WTC11 (cell line): ENCODE measurements around the gene CHST11. TPM values are rescaled to one million over a fixed set of nuclear protein-coding genes. Genes with fewer than 3 reads are reported as not detected.

Experiments
- ATAC-seq: fragments of 200-7000 bp; cut with Tn5 transposase; 2 replicates; pipeline ENCODE4 v1.10.0; 2021; ENCODE audit warnings: mild to moderate bottlenecking, moderate library complexity
- CTCF ChIA-PET: fragments of 300-600 bp; sonication (Branson Sonifier 250); formaldehyde crosslinking; loops from one replicate; lab custom pipeline; 2021; ENCODE audit warnings: antibody characterized with exemption; lab: Charles Lee
- POLR2A ChIA-PET: fragments of 350-600 bp; sonication (Branson Sonifier 250); formaldehyde crosslinking; loops from one replicate; lab custom pipeline; 2021; ENCODE audit warnings: antibody characterized with exemption; lab: Charles Lee
- DNase-seq: peaks from one replicate; pipeline ENCODE4 v3.0.0; 2021; ENCODE audit warnings: low spot score
- H3K27ac Mint-ChIP-seq: 2 replicates; pipeline ENCODE4 v1.8.0; 2021; ENCODE audit warnings: mixed read lengths
- H3K27me3 Mint-ChIP-seq: 2 replicates; pipeline ENCODE4 v1.8.0; 2021; ENCODE audit warnings: low read depth, mild to moderate bottlenecking, moderate library complexity, mixed read lengths
- H3K36me3 Mint-ChIP-seq: 2 replicates; pipeline ENCODE4 v1.8.0; 2021; ENCODE audit warnings: mixed read lengths
- H3K4me1 Mint-ChIP-seq: 2 replicates; pipeline ENCODE4 v1.8.0; 2022; ENCODE audit warnings: mixed read lengths
- H3K4me3 Mint-ChIP-seq: 2 replicates; pipeline ENCODE4 v1.8.0; 2021; ENCODE audit warnings: mild to moderate bottlenecking, moderate library complexity, mixed read lengths
- H3K9me3 Mint-ChIP-seq: 2 replicates; pipeline ENCODE4 v1.8.0; 2021; ENCODE audit warnings: mixed read lengths
- AR ChIP-seq: fragments of 250-450 bp; sonication (Bioruptor Pico); IDR thresholded peaks from 2 replicates; pipeline ENCODE4 v1.9.0; 2021; ENCODE audit warnings: mild to moderate bottlenecking
- ATF2 ChIP-seq: sonication (generic); formaldehyde crosslinking; IDR thresholded peaks from 2 replicates; pipeline ENCODE4 v1.8.1; 2022; ENCODE audit warnings: low read depth, missing genetic modification reagents, borderline replicate concordance
- ATF3 ChIP-seq: sonication (generic); formaldehyde crosslinking; conservative IDR thresholded peaks from 2 replicates; pipeline ENCODE4 v1.8.1; 2022; ENCODE audit warnings: mild to moderate bottlenecking, missing genetic modification reagents
- CBFB ChIP-seq: sonication (generic); formaldehyde crosslinking; IDR thresholded peaks from 2 replicates; pipeline ENCODE4 v1.8.1; 2022; ENCODE audit warnings: mild to moderate bottlenecking, low read depth, missing genetic modification reagents
- ESRRA ChIP-seq: sonication (generic); formaldehyde crosslinking; IDR thresholded peaks from 2 replicates; pipeline ENCODE4 v1.8.1; 2022; ENCODE audit warnings: mild to moderate bottlenecking, missing genetic modification reagents, borderline replicate concordance
- ETV6 ChIP-seq: sonication (generic); formaldehyde crosslinking; IDR thresholded peaks from 2 replicates; pipeline ENCODE4 v1.8.1; 2022; ENCODE audit warnings: mild to moderate bottlenecking, missing genetic modification reagents
- GABPB1 ChIP-seq: sonication (generic); formaldehyde crosslinking; IDR thresholded peaks from 2 replicates; pipeline ENCODE4 v1.8.1; 2023; ENCODE audit warnings: mild to moderate bottlenecking, missing genetic modification reagents
- GRHL2 ChIP-seq: fragments of 250-450 bp; sonication (Bioruptor Pico); IDR thresholded peaks from 2 replicates; pipeline ENCODE4 v1.8.0; 2022; ENCODE audit warnings: mild to moderate bottlenecking, moderate library complexity; ENCODE audit not compliant: insufficient replicate concordance, severe bottlenecking
- GTF2I ChIP-seq: fragments of 250-450 bp; sonication (Bioruptor Pico); conservative IDR thresholded peaks from 2 replicates; pipeline ENCODE4 v1.4.0; 2021; ENCODE audit warnings: mild to moderate bottlenecking
- HMGXB4 ChIP-seq: sonication (generic); formaldehyde crosslinking; IDR thresholded peaks from 2 replicates; pipeline ENCODE4 v1.8.1; 2023; ENCODE audit warnings: mild to moderate bottlenecking, moderate library complexity, missing genetic modification reagents
- KAT7 ChIP-seq: sonication (generic); formaldehyde crosslinking; IDR thresholded peaks from 2 replicates; pipeline ENCODE4 v1.8.1; 2023; ENCODE audit warnings: missing genetic modification reagents, mild to moderate bottlenecking, borderline replicate concordance
- MLX ChIP-seq: sonication (generic); formaldehyde crosslinking; IDR thresholded peaks from 2 replicates; pipeline ENCODE4 v1.8.1; 2023; ENCODE audit warnings: mild to moderate bottlenecking, missing genetic modification reagents, moderate library complexity
- NFE2L1 ChIP-seq: sonication (generic); formaldehyde crosslinking; IDR thresholded peaks from 2 replicates; pipeline ENCODE4 v1.8.1; 2023; ENCODE audit warnings: missing genetic modification reagents
- NR1H2 ChIP-seq: sonication (generic); formaldehyde crosslinking; IDR thresholded peaks from 2 replicates; pipeline ENCODE4 v1.9.0; 2021; ENCODE audit warnings: mild to moderate bottlenecking, moderate library complexity, missing genetic modification reagents
- NR3C1 ChIP-seq: sonication (generic); formaldehyde crosslinking; conservative IDR thresholded peaks from 2 replicates; pipeline ENCODE4 v1.8.1; 2023; ENCODE audit warnings: low read depth, mild to moderate bottlenecking, missing genetic modification reagents
- USF2 ChIP-seq: sonication (generic); formaldehyde crosslinking; IDR thresholded peaks from 2 replicates; pipeline ENCODE4 v1.8.1; 2023; ENCODE audit warnings: mild to moderate bottlenecking, missing genetic modification reagents, moderate library complexity
- ZBTB21 ChIP-seq: sonication (generic); formaldehyde crosslinking; IDR thresholded peaks from 2 replicates; pipeline ENCODE4 v1.8.1; 2023; ENCODE audit warnings: mild to moderate bottlenecking, missing genetic modification reagents, borderline replicate concordance
- ZNF263 ChIP-seq: sonication (generic); formaldehyde crosslinking; IDR thresholded peaks from 2 replicates; pipeline ENCODE4 v1.8.1; 2022; ENCODE audit warnings: low read depth, mild to moderate bottlenecking, moderate library complexity, missing genetic modification reagents
- ZNF317 ChIP-seq: sonication (generic); formaldehyde crosslinking; IDR thresholded peaks from 2 replicates; pipeline ENCODE4 v1.8.1; 2023; ENCODE audit warnings: low read depth, mild to moderate bottlenecking, moderate library complexity, missing genetic modification reagents, borderline replicate concordance
- ZNF423 ChIP-seq: fragments of 250-450 bp; sonication (Bioruptor Pico); IDR thresholded peaks from 2 replicates; pipeline ENCODE4 v2.1.2; 2022; ENCODE audit warnings: mild to moderate bottlenecking, moderate library complexity
- ZNF425 ChIP-seq: fragments of 250-450 bp; sonication (Bioruptor Pico); conservative IDR thresholded peaks from 2 replicates; pipeline ENCODE4 v1.9.0; 2021; ENCODE audit warnings: mild to moderate bottlenecking
- ZNF671 ChIP-seq: fragments of 250-450 bp; sonication (Bioruptor Pico); IDR thresholded peaks from 2 replicates; pipeline ENCODE4 v1.8.0; 2021; ENCODE audit warnings: mild to moderate bottlenecking
- total RNA-seq: library from RNA; stranded (reverse); gene quantifications from 3 replicates; pipeline ENCODE4 v1.2.3, GENCODE V29; 2021

Gene CHST11
- total RNA-seq, 1 experiment from 2014 or later, result 24.2 TPM

- no peaks in the 10 kb centered on the region for H3K27me3 Mint-ChIP-seq
- TF ChIP-seq ETV6 (CRISPR knock-in tag), result no peak
- no peak for TF ChIP-seq CBFB (CRISPR knock-in tag)
- TF ChIP-seq ZNF423, result peak; percentile 99
- TF ChIP-seq, all 79 proteins: peak for 1
- ChIA-PET CTCF (interaction anchor here (0.9 to 1.4 kb wide), 2 partner anchors 174 to 235 kb away, joined by 3 to 4 read pairs; no protein-coding TSS in a partner anchor), POLR2A (no interaction called here)
- no peak overlapping the region for H3K4me3 Mint-ChIP-seq
- ATAC-seq (no peak; the same call in 1 of the 2 replicates), DNase-seq (no peak)
- H3K9me3 Mint-ChIP-seq, result peaks cover 18% of the 10 kb centered on the region
- no peak overlapping the region for H3K27ac Mint-ChIP-seq
- peaks cover 14% of the 10 kb centered on the region for H3K36me3 Mint-ChIP-seq
- peaks cover 23% of the 10 kb centered on the region for H3K4me1 Mint-ChIP-seq
These were observed 98.9 kb downstream of the CHST11 start for GRCh38 chr12:104555648-104556047.

GRCh38 chr12:104557488-104558195 lies 100.9 kb downstream of the CHST11 start:
- no peak for TF ChIP-seq ZNF425
- TF ChIP-seq ZNF671 (CRISPR knock-in tag), result no peak
- no peak for TF ChIP-seq GTF2I (CRISPR knock-in tag)
- TF ChIP-seq ZNF317 (CRISPR knock-in tag), result no peak
- no peak for TF ChIP-seq HMGXB4
- TF ChIP-seq ESRRA (CRISPR knock-in tag), result no peak
- no peak for TF ChIP-seq ZBTB21 (CRISPR knock-in tag)
- no peak for TF ChIP-seq KAT7 (CRISPR knock-in tag)
- TF ChIP-seq GABPB1 (CRISPR knock-in tag), result no peak
- no peak for TF ChIP-seq GRHL2 (CRISPR knock-in tag)
- no peak for TF ChIP-seq USF2
- no peak for TF ChIP-seq NFE2L1 (CRISPR knock-in tag)
- Mint-ChIP-seq H3K27me3 (no peaks in the 10 kb centered on the region), H3K9me3 (peaks cover 17% of the 10 kb centered on the region), H3K4me1 (peaks cover 23% of the 10 kb centered on the region), H3K4me3 (no peak overlapping the region), H3K36me3 (peaks cover 14% of the 10 kb centered on the region), H3K27ac (no peak overlapping the region)
- ATAC-seq (peak; percentile 34), DNase-seq (no peak)
- CTCF ChIA-PET, result interaction anchor here (1.4 to 2.0 kb wide), 2 partner anchors 55 to 176 kb away, joined by 3 to 7 read pairs; no protein-coding TSS in a partner anchor
- POLR2A ChIA-PET, result no interaction called here

- ChIA-PET CTCF (no interaction called here), POLR2A (no interaction called here)
- peaks cover 11% of the 10 kb centered on the region for H3K9me3 Mint-ChIP-seq
- H3K27me3 Mint-ChIP-seq, result no peaks in the 10 kb centered on the region
- H3K4me1 Mint-ChIP-seq, result peaks cover 14% of the 10 kb centered on the region
- no peak overlapping the region for H3K27ac Mint-ChIP-seq
- H3K36me3 Mint-ChIP-seq, result peaks cover 9% of the 10 kb centered on the region
- DNase-seq (no peak), ATAC-seq (no peak)
- no peak overlapping the region for H3K4me3 Mint-ChIP-seq
- TF ChIP-seq GABPB1 (CRISPR knock-in tag), result no peak
- no peak for TF ChIP-seq ATF3 (CRISPR knock-in tag)
- TF ChIP-seq AR, result no peak
- no peak for TF ChIP-seq ZNF263
- TF ChIP-seq ATF2 (CRISPR knock-in tag), result no peak
- TF ChIP-seq GTF2I (CRISPR knock-in tag), result no peak
- no peak for TF ChIP-seq NR3C1
- no peak for TF ChIP-seq NR1H2 (CRISPR knock-in tag)
- no peak for TF ChIP-seq MLX (CRISPR knock-in tag)
These were observed 104.1 kb downstream of the CHST11 start for GRCh38 chr12:104560881-104561280.
